Astrocyte of the cerebellum (primary cell): ENCODE data around the gene SMIM41.
A peak's percentile ranks its signal among the peaks of the same experiment; 100 is the strongest.

Experiments
- DNase-seq: peaks from one replicate; pipeline ENCODE4 v3.0.0-alpha.2; 2011; ENCODE audit warnings: low read depth
- H3K4me3 ChIP-seq: 2 replicates; pipeline ENCODE4 v1.5.1; 2011; ENCODE audit warnings: mild to moderate bottlenecking, low read depth, low read length, moderate library complexity
- CTCF ChIP-seq: IDR thresholded peaks from 2 replicates; pipeline ENCODE4 v1.5.1; 2012; ENCODE audit warnings: low read length, low read depth, moderate library complexity, mild to moderate bottlenecking; ENCODE audit errors: missing control alignments
- in situ Hi-C: cut with HindIII; loops from 2 replicates; pipeline ENCODE4 v1.10.0; 2017; ENCODE audit warnings: low sequenced_read_pairs

Gene SMIM41

GRCh38 chr12:52132754-52133161 is 53.3 kb downstream of the SMIM41 start:
- in situ Hi-C loops = no loop called here
- no peak for DNase-seq

GRCh38 chr12:52137746-52138145 is 58.2 kb downstream of the SMIM41 start:
- TF ChIP-seq CTCF = no peak
- DNase-seq = no peak
- no peak overlapping the region for H3K4me3 ChIP-seq
- in situ Hi-C loops = loop anchor here (5.0 kb wide), 1 partner anchor 45 kb away; no protein-coding TSS in a partner anchor

More at GRCh38 chr12:52132754-52133161, 53.3 kb downstream of the SMIM41 start:
- H3K4me3 ChIP-seq = no peak overlapping the region
- no peak for TF ChIP-seq CTCF

- no peak for DNase-seq
- no peak overlapping the region for H3K4me3 ChIP-seq
- no peak for TF ChIP-seq CTCF
- in situ Hi-C loops = loop anchor here (5.0 kb wide), 1 partner anchor 47 kb away; no protein-coding TSS in a partner anchor
Measured at GRCh38 chr12:52139147-52139546, 59.6 kb downstream of the SMIM41 start.

GRCh38 chr12:52139579-52140062 is 60.1 kb downstream of the SMIM41 start:
- no peak overlapping the region for H3K4me3 ChIP-seq
- in situ Hi-C loops = loop anchor here (5.0 kb wide), 1 partner anchor 47 kb away; no protein-coding TSS in a partner anchor
- DNase-seq = no peak
- TF ChIP-seq CTCF = peak; percentile 85

GRCh38 chr12:52141306-52141705 is 61.8 kb downstream of the SMIM41 start:
- no peak for TF ChIP-seq CTCF
- DNase-seq = no peak
- no peak overlapping the region for H3K4me3 ChIP-seq
- in situ Hi-C loops = no loop called here

- in situ Hi-C loops = no loop called here
- no peak for DNase-seq
- H3K4me3 ChIP-seq = no peak overlapping the region
- no peak for TF ChIP-seq CTCF
Measured at GRCh38 chr12:52141875-52142274, 62.4 kb downstream of the SMIM41 start.

- in situ Hi-C loops = no loop called here
- no peak for DNase-seq
- H3K4me3 ChIP-seq = no peak overlapping the region
- TF ChIP-seq CTCF = no peak
Measured at GRCh38 chr12:52142431-52142830, 62.9 kb downstream of the SMIM41 start.
